K562 (cell line): ENCODE data around the gene NUFIP2.

Experiments
- FOXP4 ChIP-seq: sonication (generic); formaldehyde crosslinking; IDR thresholded peaks from 2 replicates; pipeline ENCODE4 v1.8.0; 2022; ENCODE audit warnings: mild to moderate bottlenecking, missing genetic modification reagents, borderline replicate concordance
- NUFIP1 ChIP-seq: fragments of 450-650 bp; IDR thresholded peaks from 2 replicates; pipeline ENCODE4 v1.6.1; 2018; ENCODE audit not compliant: partially characterized antibody
- RAD21 ChIP-seq, 2 experiments: fragments of 250-450 bp in 1 of 2; fragments of 450-650 bp in 1 of 2; sonication (Bioruptor Pico) in 1 of 2; formaldehyde crosslinking in 1 of 2; IDR thresholded peaks in 1 of 2; conservative IDR thresholded peaks in 1 of 2; 2 replicates each; pipeline versions ENCODE4 v1.4.0 to v1.8.0; 2020 to 2022; ENCODE audit warnings: mild to moderate bottlenecking in 2 of 2, moderate library complexity in 1 of 2
- TCF7L2 ChIP-seq: fragments of 150-350 bp; IDR thresholded peaks from 2 replicates; pipeline ENCODE4 v1.6.1; 2016; ENCODE audit warnings: low read depth, mild to moderate bottlenecking, low read length, moderate library complexity
- U2AF1 ChIP-seq: fragments of 200-400 bp; formaldehyde crosslinking; optimal IDR thresholded peaks from 2 replicates; pipeline ENCODE3; 2017; ENCODE audit warnings: mild to moderate bottlenecking, low read depth, low read length, moderate library complexity
- WHSC1 ChIP-seq: IDR thresholded peaks from one replicate; pipeline ENCODE4 v1.6.1; 2012; ENCODE audit warnings: low read length, control low read depth, inconsistent platforms
- TF ChIP-seq, protein P1 (sequence below): sonication (generic); formaldehyde crosslinking; IDR thresholded peaks from 2 replicates; pipeline ENCODE4 v1.9.0; 2022; ENCODE audit warnings: mild to moderate bottlenecking, missing genetic modification reagents

DNA sequence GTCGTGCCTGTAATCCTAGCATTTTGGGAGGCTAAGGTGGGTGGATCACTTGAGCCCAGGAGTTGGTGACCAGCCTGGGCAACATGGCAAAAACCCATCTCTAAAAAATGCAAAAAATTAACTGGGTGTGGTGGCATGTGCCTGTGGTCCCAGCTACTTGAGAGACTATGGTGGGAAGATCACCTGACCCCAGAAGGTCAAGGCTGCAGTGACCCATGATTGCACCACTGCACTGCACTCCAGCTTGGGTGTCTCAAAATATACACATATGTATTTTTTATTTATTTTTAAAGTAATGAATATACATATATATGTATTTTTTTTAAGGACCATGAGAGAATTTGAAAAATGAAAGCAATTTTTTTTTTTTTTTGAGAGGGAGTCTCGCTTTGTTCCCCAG is 5.1 kb upstream of the NUFIP2 start:
- TF ChIP-seq FOXP4 (CRISPR knock-in tag) = no peak
- no peak for TF ChIP-seq TCF7L2
- TF ChIP-seq WHSC1 = no peak
- no peak for TF ChIP-seq RAD21 (CRISPR knock-in tag; conservative IDR thresholded peaks at IDR 0.05 in 1 of 2, IDR thresholded peaks at IDR 0.05 in 1 of 2)
- no peak for TF ChIP-seq NUFIP1
- TF ChIP-seq U2AF1 = no peak
- TF ChIP-seq, protein P1, sequence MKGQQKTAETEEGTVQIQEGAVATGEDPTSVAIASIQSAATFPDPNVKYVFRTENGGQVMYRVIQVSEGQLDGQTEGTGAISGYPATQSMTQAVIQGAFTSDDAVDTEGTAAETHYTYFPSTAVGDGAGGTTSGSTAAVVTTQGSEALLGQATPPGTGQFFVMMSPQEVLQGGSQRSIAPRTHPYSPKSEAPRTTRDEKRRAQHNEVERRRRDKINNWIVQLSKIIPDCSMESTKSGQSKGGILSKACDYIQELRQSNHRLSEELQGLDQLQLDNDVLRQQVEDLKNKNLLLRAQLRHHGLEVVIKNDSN = no peak
